CD4-positive, alpha-beta T cell treated with Interleukin-4 for 1 hour (primary cell): ENCODE data around the gene GAK.

Experiments
- DNase-seq, 2 donors: peaks; one replicate each; pipeline ENCODE4 v3.0.0-alpha.2; 2020 to 2022

The GAK gene

GRCh38 chr4:845836-846251 is 86.3 kb downstream of the GAK start:
- no peak for DNase-seq

- DNase-seq: no peak
These were observed 86.8 kb downstream of the GAK start for GRCh38 chr4:845233-845835.

- no peak for DNase-seq
These were observed 87.3 kb downstream of the GAK start for GRCh38 chr4:844752-845232.

- no peak for DNase-seq
These were observed 92.3 kb downstream of the GAK start for GRCh38 chr4:839675-840443.

DNA sequence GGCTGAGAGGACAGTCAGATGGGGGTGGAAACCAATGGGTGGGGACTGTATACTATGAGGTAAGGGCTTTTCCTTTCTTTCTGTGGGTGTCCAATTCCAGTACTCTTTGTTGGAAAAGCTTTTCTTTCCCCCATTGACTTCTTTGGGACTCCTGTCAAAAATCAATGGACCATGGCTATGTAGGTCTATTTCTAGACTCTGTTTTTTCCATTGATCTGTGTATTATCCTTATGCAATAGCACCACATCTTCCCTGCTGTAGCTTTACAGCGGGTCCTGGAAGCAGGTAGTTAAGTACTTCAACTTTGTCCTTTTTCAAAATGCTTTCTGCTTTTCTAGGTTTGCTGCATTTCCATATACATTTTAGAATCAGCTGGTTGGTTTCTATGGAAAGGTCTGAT is 94.3 kb downstream of the GAK start:
- DNase-seq: no peak

DNA sequence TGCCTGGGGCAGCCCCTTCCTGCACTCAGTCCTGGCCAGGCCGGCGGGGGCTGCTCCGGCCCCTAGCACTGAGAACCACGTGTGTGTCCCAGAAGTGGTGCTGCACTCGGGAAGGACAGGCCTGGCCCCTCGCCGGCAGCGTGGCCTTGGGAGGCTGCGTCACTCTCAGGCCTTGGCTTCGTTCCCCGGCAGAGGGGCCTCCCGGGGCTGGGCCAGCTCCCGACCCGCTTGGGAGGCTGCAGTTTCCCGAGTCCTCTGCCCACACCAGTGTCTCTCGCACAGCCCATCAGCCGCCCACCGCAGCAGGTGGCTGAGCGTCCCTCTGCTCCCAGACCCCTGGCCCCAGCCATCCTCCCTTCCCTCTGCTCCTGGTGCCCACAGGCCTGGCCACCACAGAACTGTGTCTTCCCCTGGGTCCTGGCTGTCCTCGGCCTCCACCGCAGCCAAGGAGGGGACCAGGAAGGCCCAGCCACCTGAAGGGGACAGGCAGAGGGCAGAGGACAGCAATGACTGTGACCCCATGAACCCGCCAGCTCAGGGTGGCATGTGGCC is 95.3 kb downstream of the GAK start:
- no peak for DNase-seq

GRCh38 chr4:836003-836511 is 96.1 kb downstream of the GAK start:
- no peak for DNase-seq

- no peak for DNase-seq
These were observed 96.7 kb downstream of the GAK start for GRCh38 chr4:835148-836002.

DNA sequence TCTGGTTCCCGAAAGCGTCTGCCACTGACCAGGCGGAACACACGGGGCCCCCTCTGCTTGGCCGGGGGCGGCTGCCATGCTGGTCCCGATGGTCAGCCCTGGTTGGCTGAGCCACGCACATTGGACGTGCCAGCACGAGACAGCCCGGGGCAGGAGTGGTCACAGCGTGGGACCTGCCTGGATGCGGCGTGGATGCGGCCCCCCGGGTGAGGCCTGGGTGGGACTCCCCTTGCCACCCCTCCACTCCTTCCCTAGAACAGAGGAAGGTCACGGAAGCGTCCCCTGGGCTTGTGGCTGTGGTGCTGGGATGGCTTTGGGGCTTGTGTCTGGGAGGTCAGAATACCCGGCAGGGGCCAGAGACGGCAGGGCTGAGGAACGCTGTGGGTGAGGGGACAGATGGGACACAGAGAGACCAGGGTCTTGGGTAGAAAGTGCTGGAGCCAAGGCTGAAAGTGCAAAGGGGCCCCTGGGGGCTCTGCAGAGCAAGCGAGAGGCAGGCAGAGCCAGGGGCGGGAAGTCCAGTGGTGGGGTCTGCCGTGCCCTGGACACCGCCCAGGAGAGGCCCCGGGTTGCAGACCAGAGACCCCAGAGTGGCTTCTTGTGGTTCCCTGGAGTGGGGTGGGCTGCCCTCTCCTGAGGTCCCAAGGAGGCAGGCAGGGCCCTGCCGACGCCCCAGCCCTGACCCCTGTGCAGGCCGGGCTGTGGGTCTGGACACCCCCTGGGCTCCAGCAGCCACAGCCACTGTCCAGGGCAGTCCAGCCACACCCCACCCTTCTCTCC is 97.6 kb downstream of the GAK start:
- DNase-seq: no peak

DNA sequence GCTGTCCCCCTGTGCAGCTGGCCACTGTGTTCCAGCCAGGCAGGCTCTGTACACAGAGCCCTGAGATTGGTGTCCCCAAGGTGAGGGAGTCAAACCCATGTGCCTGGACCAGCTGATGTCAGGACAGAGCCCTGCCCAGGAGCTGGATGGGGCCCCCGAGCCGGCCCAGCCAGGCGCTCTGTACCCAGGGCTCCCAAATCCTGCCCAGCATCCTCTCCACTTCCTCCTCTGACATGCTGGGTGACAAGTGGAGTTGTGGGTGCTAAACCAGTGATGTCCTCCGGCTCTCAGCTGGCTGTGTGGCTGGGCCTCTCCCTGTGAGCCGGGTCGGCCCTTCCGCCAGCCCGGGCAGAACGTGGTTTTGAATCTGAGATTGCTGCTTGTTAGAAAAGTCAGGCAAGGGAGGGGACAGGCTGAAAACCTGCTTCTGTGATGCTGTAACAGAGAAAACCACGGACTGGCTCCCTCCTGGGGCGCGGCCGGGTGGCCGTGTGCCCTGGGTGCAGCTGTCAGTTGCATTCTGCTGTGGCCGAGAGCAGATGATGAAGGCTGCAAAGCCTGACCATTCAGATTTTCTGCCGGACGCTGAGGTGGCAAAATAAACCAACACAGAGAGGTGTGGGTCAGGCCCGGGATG is 98.3 kb downstream of the GAK start:
- DNase-seq: no peak

GRCh38 chr4:833156-833555 is 99.0 kb downstream of the GAK start:
- no peak for DNase-seq

DNA sequence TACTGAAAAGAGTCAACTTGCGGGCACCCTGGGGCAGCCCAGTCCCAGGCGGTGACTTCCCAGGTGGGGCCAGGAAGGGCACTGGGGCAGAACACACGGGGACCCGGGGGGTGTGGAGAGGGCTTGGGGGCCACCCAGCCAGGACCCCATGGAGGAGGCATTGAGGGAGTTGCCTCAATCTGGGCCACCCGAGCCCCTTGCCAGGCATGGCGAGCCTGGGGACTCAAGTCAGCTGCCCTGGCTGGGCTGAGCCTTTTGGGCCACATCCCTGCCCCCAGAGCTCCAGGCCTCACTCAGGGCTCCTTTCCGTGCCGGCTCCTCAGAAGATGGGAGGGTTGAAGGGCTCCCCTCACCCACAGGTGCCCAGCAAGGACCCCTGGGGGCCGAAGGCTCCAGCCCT is 99.6 kb downstream of the GAK start:
- no peak for DNase-seq

DNA sequence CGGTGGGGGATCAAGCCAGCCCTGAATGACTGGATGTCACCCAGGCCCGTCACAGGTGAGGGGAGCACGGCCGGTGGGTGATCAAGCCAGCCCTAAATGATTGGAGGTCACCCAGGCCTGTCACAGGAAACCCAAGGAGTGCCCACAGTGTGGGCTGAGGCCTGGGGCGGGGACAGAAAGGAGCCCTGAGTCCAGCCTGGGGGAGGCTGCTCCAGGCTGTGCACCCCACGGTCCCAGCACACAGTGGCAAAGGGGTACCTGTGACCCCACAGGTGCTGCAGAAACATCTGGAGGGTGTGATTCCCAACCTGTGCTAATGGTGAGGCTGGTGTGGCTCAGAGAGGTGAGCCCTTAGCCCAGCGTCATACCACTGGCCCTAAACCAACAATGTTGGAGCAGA is 100.0 kb downstream of the GAK start:
- no peak for DNase-seq

DNA sequence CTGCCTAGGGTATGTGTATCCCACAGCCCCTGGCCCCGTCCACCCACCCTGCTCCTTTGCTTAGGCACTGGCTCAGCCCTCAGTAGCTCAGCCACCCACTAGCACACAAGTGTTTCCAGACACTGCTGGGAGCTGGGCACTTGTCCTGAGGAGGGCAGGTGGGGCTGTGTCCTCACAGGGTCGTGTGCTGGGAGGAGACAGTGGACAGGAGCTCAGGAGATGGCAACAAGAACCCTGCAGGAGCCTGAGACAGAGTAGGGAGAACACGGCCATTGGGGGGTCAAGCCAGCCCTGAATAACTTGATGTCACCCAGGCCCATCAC is 100.7 kb downstream of the GAK start:
- DNase-seq: no peak

DNA sequence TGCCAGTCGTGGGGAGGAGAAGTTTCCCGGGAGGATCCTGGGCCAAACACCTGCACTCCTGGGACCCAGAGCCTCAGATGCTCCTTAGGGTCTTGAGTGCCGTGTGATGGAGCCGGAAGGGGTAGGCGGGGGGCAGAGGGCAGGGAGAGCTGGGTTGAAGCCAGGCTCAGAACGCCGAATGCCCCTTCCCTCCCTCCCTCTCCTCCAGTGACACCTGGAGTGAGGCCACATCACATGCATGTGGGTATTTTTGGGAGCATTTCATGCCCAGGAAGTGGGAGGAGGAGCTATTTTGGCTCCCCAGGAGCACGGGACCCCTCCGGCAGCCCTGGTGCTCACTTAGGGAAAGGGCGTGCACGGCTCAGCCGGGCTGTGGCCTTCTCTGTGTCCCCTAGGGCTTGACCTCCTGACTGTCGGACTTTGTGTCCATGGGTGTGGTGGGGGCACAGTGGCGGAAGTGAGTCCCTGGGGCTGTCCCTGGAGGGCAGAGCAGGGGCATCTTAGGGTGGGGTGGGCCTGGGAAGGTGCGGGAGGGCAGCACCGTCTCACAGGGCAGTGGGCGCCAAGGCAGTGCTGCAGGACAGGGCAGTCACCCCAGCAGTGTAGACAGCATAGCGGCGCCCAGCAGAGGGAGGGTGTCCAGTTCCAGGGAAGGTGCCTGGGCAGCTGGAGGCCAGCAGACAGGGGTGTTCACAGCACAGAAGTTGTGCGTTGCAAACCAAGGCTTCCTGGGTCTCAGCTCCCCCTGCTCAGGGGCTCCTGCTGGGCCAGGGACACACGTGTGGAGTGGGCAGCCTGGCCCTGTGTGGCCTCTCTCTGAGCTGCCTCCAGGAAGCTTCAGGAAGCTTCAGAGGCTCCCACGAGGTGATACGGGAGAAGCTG is 101.3 kb downstream of the GAK start:
- DNase-seq: no peak

DNA sequence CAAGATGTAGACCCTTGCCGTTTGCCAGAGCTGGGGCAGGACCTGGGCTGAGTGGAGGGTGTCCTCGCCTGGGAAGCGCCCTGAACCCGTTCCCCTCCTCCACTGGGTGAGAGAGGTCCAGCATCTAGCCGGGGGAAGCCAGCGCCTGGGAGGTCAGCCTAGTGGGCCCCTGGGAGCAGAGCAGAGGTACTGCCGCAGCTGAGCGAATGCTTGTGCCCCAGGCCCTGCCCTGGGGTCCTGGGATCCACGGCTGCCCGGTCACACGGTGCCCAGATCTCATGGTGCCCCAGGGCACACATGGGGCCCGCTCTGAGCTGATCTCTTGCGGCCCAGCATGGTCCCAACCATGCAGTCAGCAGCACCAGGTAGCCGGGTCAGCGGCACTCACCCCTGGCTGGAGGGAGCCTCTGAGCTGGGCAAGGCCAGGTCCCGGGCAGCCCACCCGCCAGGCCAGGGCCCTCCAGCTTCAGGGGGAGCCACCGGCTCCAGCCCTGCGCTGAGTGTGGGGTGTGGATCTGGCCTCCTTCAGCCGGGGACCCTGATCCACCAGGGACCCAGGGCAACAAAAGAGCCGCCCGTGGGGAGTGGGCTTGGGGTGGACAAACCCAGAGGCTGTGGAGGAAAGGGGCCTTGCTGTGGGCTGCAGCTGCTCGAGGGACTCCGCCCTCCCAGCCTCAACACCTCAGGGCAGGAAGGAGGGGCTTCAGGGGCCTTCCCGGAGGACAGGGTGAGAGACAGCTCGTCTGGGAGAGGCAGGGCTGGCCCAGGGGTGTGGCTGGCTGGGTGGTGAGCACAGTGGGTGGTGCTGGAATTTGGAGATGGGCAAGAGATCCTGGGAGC is 102.1 kb downstream of the GAK start:
- DNase-seq: no peak

DNA sequence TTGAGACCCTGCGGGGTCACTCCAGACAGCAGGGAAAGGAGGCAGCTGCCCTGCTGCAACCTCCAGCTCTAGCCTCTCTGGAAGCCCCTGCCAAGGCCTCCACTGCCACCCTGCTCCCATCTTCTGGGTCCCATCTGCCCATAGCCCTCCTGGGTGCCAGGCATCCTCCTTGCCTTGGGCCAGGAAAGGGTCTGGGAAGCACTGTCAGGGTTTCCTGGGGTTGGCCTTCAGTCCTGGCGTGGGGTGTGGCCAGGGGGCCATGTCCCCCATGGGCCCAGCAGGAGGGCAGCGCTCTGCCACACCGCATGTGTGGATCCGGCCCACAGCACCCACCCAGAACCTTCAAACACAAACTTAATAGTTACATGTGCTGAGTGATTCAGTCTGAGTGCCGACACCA is 102.8 kb downstream of the GAK start:
- DNase-seq: no peak

DNA sequence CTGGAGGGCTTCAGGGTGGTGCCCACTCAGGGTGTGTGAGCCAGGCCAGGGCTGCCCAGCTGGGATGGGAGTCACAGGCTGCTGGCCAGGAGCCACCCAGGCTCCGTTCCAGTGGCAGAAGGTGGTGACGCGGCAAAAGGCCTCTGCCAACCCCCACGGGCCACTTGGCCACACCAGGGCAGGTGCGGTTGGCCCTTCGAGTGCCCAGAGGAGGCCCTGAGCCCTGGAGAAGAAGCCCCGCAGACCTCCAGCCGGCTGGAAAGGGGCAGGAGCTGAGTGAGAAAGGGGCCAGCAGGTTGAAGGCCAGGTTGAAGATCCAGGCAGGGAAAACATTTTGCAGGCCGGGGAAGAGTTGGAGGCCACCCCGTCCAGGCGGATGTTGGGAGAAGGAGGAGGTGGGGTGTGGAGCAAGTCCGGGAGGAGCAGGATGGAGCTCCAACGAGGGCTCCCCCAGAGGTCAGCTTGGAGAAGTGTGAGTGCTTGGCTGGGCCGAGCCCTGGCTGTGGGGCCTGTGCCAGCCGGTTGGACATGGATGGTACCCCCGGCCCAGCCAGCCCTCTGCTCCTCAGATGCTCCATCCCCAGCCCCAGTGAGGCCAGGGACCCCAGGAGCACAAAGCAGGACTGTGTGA is 103.4 kb downstream of the GAK start:
- DNase-seq: no peak
